Vagina (tissue), 2 donors: ENCODE data around the gene HS6ST2. TPM values are rescaled to one million over a fixed set of nuclear protein-coding genes. Genes with fewer than 3 reads are reported as not detected.

Experiments used
- DNase-seq, 2 donors: peaks; one replicate each; pipeline ENCODE4 v3.0.0-alpha.2; 2017; ENCODE audit errors: extremely low spot score in 2 of 2
- H3K27ac ChIP-seq: fragments of 200-600 bp; sonication (generic); one replicate; pipeline ENCODE4 v1.5.1; 2019
- H3K27me3 ChIP-seq: fragments of 200-600 bp; sonication (generic); one replicate; pipeline ENCODE4 v1.5.1; 2019
- H3K36me3 ChIP-seq, 2 donors: fragments of 200-600 bp; sonication (generic); one replicate each; pipeline ENCODE4 v1.5.1; 2017 to 2019
- H3K4me1 ChIP-seq: fragments of 200-600 bp; sonication (generic); one replicate; pipeline ENCODE4 v1.5.1; 2019
- H3K4me3 ChIP-seq, 2 donors: fragments of 200-600 bp; sonication (generic); 1 replicate in 1 of 2; 2 replicates in 1 of 2; pipeline ENCODE4 v1.5.1; 2016 to 2019
- H3K9me3 ChIP-seq: fragments of 200-600 bp; sonication (generic); one replicate; pipeline ENCODE4 v1.5.1; 2019
- CTCF ChIP-seq, 3 experiments: fragments of 450-650 bp in 2 of 3; fragments of 200-600 bp in 1 of 3; sonication (generic) in 1 of 3; IDR thresholded peaks; one replicate each; pipeline ENCODE4 v1.5.1; 2017 to 2019; ENCODE audit warnings: antibody characterized with exemption in 3 of 3, mild to moderate bottlenecking in 2 of 3, moderate library complexity in 2 of 3
- POLR2A ChIP-seq, 2 donors: fragments of 450-650 bp; IDR thresholded peaks; one replicate each; pipeline ENCODE4 v1.6.1; 2017; ENCODE audit warnings: antibody characterized with exemption in 2 of 2, mild to moderate bottlenecking in 2 of 2, moderate library complexity in 2 of 2
- POLR2AphosphoS5 ChIP-seq, 2 donors: sonication (generic); formaldehyde crosslinking; IDR thresholded peaks; one replicate each; pipeline ENCODE4 v1.9.0; 2017; ENCODE audit warnings: antibody characterized with exemption in 2 of 2, mild to moderate bottlenecking in 2 of 2, low read depth in 1 of 2; ENCODE audit not compliant: insufficient read depth in 1 of 2
- intact Hi-C: fragments of 100-400 bp; cut with DNase I; formaldehyde crosslinking; loops from one replicate; pipeline ENCODE4 v1.15.1; 2023
- total RNA-seq: library from RNA; depleted of rRNA; stranded (reverse); fragments of >200 nt; gene quantifications from one replicate; pipeline ENCODE4 v1.2.3, GENCODE V29; 2016

Gene HS6ST2
- total RNA-seq, 1 donor from 2014 or later: 0.74 TPM

GRCh38 chrX:132673331-132673730 lies 285.1 kb downstream of the HS6ST2 start:
- TF ChIP-seq POLR2AphosphoS5 (IDR thresholded peaks at IDR 0.05; ENCODE audit: insufficient read depth in 1 of 2, low read depth in 1 of 2) (no peak), CTCF (IDR thresholded peaks at IDR 0.05) (no peak), POLR2A (IDR thresholded peaks at IDR 0.05) (no peak)
- Histone ChIP-seq H3K9me3 (no peaks in the 10 kb centered on the region), H3K4me3 (no peak overlapping the region), H3K36me3 (no peaks in the 10 kb centered on the region), H3K27ac (no peak overlapping the region), H3K4me1 (no peaks in the 10 kb centered on the region), H3K27me3 (no peaks in the 10 kb centered on the region)
- intact Hi-C loops: no loop called here
- DNase-seq: no peak

- TF ChIP-seq POLR2AphosphoS5 (IDR thresholded peaks at IDR 0.05; ENCODE audit: insufficient read depth in 1 of 2, low read depth in 1 of 2): no peak
- no peak for TF ChIP-seq CTCF (IDR thresholded peaks at IDR 0.05)
- no peak for TF ChIP-seq POLR2A (IDR thresholded peaks at IDR 0.05)
- Histone ChIP-seq H3K36me3 (no peaks in the 10 kb centered on the region), H3K9me3 (no peaks in the 10 kb centered on the region), H3K4me1 (no peaks in the 10 kb centered on the region), H3K4me3 (no peak overlapping the region), H3K27me3 (no peaks in the 10 kb centered on the region), H3K27ac (no peak overlapping the region)
- DNase-seq: no peak
- intact Hi-C loops: no loop called here
Observed at GRCh38 chrX:132671229-132671641, 287.2 kb downstream of the HS6ST2 start.

GRCh38 chrX:132669142-132669541 lies 289.3 kb downstream of the HS6ST2 start:
- intact Hi-C loops: no loop called here
- no peak overlapping the region for H3K27ac ChIP-seq
- no peak for TF ChIP-seq POLR2AphosphoS5 (IDR thresholded peaks at IDR 0.05; ENCODE audit: insufficient read depth in 1 of 2, low read depth in 1 of 2)
- TF ChIP-seq POLR2A (IDR thresholded peaks at IDR 0.05): no peak
- TF ChIP-seq CTCF (IDR thresholded peaks at IDR 0.05): no peak
- H3K9me3 ChIP-seq: no peaks in the 10 kb centered on the region
- H3K4me3 ChIP-seq: no peak overlapping the region
- no peaks in the 10 kb centered on the region for H3K36me3 ChIP-seq
- no peaks in the 10 kb centered on the region for H3K27me3 ChIP-seq
- DNase-seq: no peak
- no peaks in the 10 kb centered on the region for H3K4me1 ChIP-seq

- DNase-seq: no peak
- no peaks in the 10 kb centered on the region for H3K36me3 ChIP-seq
- no peaks in the 10 kb centered on the region for H3K4me1 ChIP-seq
- no peaks in the 10 kb centered on the region for H3K27me3 ChIP-seq
- H3K27ac ChIP-seq: no peak overlapping the region
- intact Hi-C loops: no loop called here
- H3K4me3 ChIP-seq: no peak overlapping the region
- no peaks in the 10 kb centered on the region for H3K9me3 ChIP-seq
- no peak for TF ChIP-seq POLR2A (IDR thresholded peaks at IDR 0.05)
- no peak for TF ChIP-seq CTCF (IDR thresholded peaks at IDR 0.05)
- TF ChIP-seq POLR2AphosphoS5 (IDR thresholded peaks at IDR 0.05; ENCODE audit: insufficient read depth in 1 of 2, low read depth in 1 of 2): no peak
Observed at GRCh38 chrX:132668178-132668577, 290.3 kb downstream of the HS6ST2 start.

- Histone ChIP-seq H3K9me3 (no peaks in the 10 kb centered on the region), H3K36me3 (no peaks in the 10 kb centered on the region), H3K27me3 (no peaks in the 10 kb centered on the region), H3K4me1 (no peaks in the 10 kb centered on the region), H3K4me3 (no peak overlapping the region), H3K27ac (no peak overlapping the region)
- DNase-seq: peak in 1 of 2 donors; percentile 16
- TF ChIP-seq POLR2A (IDR thresholded peaks at IDR 0.05) (no peak), POLR2AphosphoS5 (IDR thresholded peaks at IDR 0.05; ENCODE audit: insufficient read depth in 1 of 2, low read depth in 1 of 2) (no peak), CTCF (IDR thresholded peaks at IDR 0.05) (no peak)
- intact Hi-C loops: no loop called here
Observed at GRCh38 chrX:132665676-132666075, 292.8 kb downstream of the HS6ST2 start.
